HG03521 (cell line): ENCODE results near the gene THAP11.
"Not testable (repeated sequence)": the region's sequence is repeated elsewhere in the genome, so short reads cannot be mapped to it uniquely, and the experiment has no call there.

Experiments used
- ATAC-seq: cut with Tn5 transposase; IDR thresholded peaks from one replicate; pipeline ENCODE4 v1.9.1; 2021; ENCODE audit warnings: mild to moderate bottlenecking, moderate library complexity; ENCODE audit not compliant: unreplicated experiment

THAP11 gene

DNA sequence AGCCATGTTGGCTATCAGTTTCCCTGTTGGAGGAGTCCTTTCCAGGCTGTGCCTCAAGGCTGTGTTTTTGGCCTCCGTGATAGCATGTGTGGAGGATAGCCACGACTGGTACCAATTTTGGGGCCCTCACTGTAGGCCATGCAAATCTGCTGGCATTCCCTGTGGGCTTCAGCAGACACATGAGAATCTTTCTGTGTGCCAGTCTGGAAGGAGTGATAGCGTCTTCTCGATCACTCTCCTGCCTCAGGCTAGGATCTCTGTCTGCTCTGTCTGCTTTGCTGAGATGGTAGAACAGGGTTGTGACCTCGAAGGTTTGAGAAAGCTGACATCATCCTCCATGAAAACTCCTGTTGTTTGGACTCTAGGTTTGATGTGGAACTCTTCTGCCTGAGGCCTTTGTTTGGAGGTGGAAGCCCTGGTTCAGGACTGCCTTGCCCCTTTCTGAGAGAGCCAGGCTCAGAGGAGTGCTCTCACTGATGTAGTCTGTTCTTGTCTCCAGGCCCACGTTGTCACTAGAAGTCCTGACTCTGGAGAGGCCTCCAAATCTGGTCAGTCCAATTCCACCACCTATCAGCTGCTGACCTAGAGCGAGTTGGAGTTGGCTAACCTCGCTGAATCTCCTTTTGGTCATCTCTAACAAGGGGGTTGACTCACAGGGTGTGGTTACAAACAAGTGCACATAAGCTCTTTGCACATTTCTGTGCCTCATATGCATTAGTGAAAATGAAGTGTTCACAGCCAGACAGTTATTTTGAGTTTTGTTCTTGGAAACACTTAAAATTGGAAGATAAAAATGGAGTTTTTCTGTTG is 18.7 kb downstream of the THAP11 start:
- ATAC-seq, result no peak

- ATAC-seq, result no peak
Observed at GRCh38 chr16:67861877-67862276, 19.8 kb downstream of the THAP11 start.

DNA sequence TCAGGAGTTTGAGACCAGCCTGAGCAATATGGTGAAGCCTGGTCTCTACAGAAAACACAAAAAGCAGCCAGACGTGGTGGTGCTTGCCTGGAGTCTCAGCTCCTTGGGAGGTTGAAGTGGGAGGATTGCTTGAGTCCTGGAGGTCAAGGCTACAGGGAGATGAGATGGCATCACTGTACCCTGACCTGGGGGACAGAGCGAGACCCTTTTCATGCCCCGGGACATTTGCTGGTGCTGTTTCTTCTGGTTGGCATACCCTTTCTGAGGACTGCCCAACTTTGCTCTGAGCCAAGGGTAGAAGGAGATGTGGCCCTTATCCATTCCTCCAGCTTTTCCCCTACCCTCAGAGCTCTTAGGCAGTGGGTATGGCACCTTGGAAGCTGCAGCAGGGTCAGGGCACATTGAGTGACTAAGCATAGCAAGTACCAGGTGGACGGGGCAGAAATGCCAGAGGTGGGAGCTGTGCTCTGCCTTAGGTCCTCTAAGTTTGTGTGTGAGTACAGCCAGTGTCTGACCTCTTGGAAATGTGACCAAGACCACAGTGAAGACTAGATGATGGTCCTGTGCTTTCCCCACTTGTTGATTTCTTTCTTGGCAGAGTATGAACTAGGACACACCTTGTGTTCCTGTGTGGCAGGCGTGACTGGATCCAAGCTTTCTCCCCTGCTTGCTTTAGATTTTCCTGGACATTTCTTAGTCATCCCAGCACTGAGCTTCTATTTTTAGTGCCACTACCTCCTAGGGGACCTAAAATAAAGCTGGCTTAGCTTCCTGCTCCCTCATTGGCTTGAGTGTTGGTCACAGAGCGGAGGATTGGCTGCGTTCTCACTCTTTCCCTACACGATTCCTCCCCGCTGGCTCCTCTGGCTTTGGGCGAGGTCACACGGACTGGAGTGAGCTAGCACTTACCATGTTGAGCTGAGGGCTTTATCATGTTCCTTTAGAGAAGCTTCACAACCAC is 20.8 kb downstream of the THAP11 start:
- no peak for ATAC-seq

- ATAC-seq, result not testable (repeated sequence)
Observed at GRCh38 chr16:67864044-67864443, 21.9 kb downstream of the THAP11 start.

DNA sequence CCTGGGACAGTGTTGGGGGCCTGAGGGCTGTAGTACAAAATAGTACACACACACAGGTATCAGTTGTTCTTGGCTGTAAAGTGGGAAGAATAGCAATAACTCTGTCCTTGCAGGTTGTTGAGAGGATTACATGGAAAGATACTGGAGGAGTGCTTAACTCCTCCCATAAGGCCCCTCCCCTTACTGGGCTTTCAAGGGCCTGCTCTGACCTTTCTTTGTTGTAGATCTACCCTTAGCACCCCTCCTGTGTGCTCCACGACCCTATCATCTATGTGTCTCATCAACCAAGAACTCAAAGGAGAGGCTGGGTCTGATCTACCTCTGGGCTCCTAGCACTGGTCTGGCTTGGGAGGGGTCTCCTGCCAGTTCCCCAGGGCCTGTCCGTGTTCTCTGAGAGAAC is 22.5 kb downstream of the THAP11 start:
- no peak for ATAC-seq

DNA sequence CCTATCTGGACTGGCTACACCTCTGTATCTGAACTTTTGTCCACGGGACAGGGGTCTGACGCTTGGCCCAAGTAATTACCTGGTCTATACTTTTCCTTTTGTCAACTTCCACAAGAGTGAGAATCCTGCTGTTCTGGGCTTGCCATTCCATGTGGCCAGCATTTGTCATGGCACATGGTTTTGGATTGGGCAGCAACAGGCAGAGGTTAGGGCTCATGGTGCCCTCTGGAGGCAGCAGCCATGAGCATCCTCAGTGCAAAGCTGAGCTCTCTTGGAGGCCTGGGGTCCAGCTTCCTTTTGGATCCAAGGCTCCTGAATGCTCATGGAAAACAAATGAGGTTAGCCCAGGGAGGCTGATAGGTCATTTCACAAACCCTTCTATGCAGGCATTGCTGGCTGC is 23.2 kb downstream of the THAP11 start:
- no peak for ATAC-seq

GRCh38 chr16:67868290-67868689 is 26.2 kb downstream of the THAP11 start:
- ATAC-seq, result no peak

DNA sequence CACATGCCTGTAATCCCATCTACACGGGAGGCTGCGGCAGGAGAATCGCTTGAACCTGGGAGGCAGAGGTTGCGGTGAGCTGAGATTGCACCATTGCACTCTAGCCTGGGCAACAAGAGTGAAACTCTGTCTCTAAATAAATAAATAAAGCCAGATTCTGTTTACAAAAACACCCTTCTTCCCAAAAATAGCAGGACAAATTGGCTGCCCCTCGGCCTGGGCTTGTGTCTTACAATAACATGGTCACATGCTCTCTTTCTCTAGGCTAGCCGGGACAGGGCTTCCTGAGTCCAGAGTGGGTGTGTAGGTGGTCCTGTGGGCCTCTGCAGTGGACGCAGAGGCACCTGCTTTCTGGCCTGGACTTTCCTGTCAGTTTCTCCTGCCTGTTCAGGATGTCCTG is 27.5 kb downstream of the THAP11 start:
- ATAC-seq, result no peak

DNA sequence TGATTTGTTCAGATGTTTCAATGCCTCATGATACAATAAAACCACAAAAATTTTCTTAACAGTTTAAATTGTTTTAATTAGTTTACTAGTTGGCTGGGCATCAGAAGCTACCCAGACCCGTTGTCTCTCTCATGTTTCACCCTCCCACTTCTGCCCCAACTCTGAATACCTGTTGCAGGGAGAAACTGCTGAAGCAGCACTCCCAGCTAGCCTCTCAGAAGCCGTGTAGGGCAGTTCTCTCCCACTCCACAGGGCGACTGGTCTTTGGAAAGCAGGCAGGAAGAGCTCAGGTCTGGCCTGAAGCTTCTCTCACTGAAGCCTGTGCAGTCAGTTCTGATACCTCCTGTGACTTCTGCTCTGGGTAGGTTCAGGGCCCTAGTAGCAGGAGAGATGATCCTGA is 29.1 kb downstream of the THAP11 start:
- ATAC-seq, result no peak

DNA sequence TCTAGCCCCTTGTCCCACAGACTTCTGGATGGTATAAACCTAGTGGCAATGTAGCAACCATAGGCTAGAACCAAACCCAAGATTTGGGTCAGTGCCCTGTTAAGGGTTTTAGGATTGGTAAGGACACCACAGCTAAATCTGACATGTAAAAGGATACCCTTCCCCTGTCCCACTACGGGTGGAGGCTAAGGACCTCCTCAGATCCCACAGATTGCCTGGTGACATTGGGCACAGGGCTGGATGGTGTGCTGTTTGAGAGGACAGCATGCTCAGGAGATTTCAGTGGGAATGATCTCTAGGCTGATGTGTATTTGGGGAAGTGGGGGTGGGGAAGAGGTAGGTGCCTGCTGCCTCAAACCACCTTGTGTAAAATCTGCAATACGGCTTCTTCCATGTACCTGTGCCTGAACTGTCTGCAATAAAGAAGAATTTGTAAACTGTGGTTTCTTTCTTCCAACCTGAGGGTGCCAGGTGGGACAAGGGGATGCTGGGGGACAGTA is 30.1 kb downstream of the THAP11 start:
- no peak for ATAC-seq

- peak; percentile 77 for ATAC-seq
Observed at GRCh38 chr16:67872631-67873434, 30.7 kb downstream of the THAP11 start, which contains the start of gene EDC4. Gene EDC4 (plus strand): TSS chr16:67873052. CDS start chr16:67873262, 210 bp downstream.

- peak; percentile 19 for ATAC-seq
Observed at GRCh38 chr16:67873435-67874370, 31.6 kb downstream of the THAP11 start.

- ATAC-seq, result no peak
Observed at GRCh38 chr16:67874372-67874771, 32.3 kb downstream of the THAP11 start.

DNA sequence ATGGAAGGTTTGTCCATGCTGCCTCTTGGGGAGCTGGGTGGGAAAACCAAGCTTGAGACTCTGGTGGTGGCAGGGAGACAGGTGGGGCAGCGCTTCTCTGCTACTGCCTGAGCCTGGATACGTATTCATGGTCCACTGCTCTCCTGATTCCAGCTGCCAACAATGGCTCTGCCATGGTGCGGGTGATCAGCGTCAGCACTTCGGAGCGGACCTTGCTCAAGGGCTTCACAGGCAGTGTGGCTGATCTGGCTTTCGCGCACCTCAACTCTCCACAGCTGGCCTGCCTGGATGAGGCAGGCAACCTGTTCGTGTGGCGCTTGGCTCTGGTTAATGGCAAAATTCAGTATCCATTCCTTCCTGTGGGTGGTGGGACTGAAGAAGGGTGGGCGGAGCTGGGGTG is 34.9 kb downstream of the THAP11 start:
- no peak for ATAC-seq

GRCh38 chr16:67878232-67878631 is 36.1 kb downstream of the THAP11 start:
- no peak for ATAC-seq

GRCh38 chr16:67878846-67879245 is 36.7 kb downstream of the THAP11 start:
- no peak for ATAC-seq

- ATAC-seq, result no peak
Observed at GRCh38 chr16:67879462-67879861, 37.3 kb downstream of the THAP11 start.

GRCh38 chr16:67879936-67880335 is 37.8 kb downstream of the THAP11 start:
- ATAC-seq, result no peak

DNA sequence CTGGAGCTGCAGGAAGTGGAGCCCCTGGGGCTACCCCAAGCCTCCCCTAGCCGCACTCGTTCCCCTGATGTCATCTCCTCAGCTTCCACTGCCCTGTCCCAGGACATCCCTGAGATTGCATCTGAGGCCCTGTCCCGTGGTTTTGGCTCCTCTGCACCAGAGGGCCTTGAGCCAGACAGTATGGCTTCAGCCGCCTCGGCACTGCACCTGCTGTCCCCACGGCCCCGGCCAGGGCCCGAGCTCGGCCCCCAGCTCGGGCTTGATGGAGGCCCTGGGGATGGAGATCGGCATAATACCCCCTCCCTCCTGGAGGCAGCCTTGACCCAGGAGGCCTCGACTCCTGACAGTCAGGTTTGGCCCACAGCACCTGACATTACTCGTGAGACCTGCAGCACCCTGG is 38.5 kb downstream of the THAP11 start:
- no peak for ATAC-seq
